Measurements from ENCODE around the gene TBL1X.

GRCh38 chrX:9739130-9739529, 274.3 kb downstream of the TBL1X start:
- no peak for TF ChIP-seq ZFX (IDR thresholded peaks at IDR 0.05; ENCODE audit: borderline replicate concordance)
- no peak for TF ChIP-seq CTCF (IDR thresholded peaks at IDR 0.05)
